Measurements from ENCODE around the gene AIG1.

AIG1 gene

DNA sequence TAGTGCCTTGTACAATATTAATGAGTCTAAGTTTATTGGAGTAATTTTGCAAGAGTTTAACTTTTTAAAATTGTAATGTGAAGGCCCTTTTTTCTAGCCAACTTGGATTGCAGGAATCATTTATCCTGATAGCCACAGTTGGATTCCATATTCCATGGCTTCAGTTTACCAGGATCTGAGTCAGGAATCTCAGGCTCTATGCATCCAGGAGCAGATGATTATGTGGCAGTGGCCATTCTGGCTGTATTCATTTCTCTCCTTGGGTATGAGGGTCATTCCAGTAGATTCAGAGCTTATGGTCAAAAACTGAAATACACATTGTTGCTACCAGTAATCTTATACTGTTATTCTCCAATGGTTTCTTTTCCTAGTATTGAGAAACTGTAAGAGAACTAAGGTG lies 2.9 kb downstream of the AIG1 start:
- no peak for DNase-seq (ENCODE audit: low spot score)
- Histone ChIP-seq H3K4me3 (no peak overlapping the region), H3K27ac (no peak overlapping the region)
- TF ChIP-seq, protein P1, sequence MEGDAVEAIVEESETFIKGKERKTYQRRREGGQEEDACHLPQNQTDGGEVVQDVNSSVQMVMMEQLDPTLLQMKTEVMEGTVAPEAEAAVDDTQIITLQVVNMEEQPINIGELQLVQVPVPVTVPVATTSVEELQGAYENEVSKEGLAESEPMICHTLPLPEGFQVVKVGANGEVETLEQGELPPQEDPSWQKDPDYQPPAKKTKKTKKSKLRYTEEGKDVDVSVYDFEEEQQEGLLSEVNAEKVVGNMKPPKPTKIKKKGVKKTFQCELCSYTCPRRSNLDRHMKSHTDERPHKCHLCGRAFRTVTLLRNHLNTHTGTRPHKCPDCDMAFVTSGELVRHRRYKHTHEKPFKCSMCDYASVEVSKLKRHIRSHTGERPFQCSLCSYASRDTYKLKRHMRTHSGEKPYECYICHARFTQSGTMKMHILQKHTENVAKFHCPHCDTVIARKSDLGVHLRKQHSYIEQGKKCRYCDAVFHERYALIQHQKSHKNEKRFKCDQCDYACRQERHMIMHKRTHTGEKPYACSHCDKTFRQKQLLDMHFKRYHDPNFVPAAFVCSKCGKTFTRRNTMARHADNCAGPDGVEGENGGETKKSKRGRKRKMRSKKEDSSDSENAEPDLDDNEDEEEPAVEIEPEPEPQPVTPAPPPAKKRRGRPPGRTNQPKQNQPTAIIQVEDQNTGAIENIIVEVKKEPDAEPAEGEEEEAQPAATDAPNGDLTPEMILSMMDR (IDR thresholded peaks at IDR 0.05) = no peak

DNA sequence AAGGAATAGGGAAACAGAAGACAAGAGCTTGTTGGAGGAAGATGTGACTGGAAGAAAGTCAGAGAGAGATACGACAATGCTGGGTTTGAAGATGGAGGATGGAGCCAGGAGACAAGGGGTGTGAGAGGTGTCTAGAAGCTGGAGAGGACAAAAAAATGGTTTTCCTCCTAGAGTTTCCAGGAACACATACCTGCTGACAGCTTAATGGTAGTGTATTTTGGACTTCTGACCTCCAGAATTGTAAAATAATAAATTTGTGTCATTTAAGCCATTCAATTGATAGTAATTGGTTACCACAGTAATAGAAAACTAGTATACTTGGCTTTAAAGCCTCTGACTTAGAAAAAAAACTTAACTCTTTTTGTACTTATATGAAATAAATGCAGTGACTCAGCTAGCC lies 3.6 kb downstream of the AIG1 start:
- DNase-seq (ENCODE audit: low spot score) = no peak
- Histone ChIP-seq H3K4me3 (no peak overlapping the region), H3K27ac (no peak overlapping the region)
- TF ChIP-seq, protein P1 (IDR thresholded peaks at IDR 0.05) = no peak

DNA sequence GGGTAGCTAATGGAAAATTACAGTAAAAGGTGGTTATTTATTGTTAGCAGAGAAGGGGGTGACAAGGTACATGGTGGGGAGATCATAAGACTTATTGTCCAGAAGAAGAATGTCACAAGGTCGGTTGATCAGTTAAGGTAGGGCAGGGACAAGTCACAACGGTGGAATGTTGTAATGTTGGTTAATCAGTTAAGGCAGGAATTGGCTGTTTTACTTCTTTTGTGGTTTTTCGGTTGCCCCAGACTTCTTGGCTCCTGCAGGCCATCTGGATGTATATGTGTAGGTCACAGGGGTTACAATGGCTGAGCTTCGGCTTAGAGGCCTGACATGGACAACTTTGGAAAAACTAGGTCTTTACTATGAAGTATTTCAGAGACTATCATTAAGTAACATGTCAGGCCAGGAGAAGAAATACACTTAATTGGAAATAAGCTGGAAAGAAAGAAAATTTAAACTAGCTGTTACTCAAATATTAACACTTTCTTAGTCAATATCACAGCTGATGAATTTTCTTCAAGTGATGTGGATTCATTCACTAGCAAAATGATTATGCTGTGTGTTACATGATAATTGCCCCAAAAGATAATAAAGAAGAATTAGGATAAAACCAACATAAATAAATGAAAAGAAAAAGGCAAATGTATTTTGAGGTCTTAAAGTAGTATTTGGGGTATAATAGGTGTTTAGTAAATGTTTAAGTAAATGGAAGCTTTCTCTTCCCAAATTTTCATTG lies 4.4 kb downstream of the AIG1 start:
- TF ChIP-seq, protein P1 (IDR thresholded peaks at IDR 0.05) = no peak
- no peak for DNase-seq (ENCODE audit: low spot score)
- Histone ChIP-seq H3K4me3 (no peak overlapping the region), H3K27ac (no peak overlapping the region)

- no peak overlapping the region for H3K4me3 ChIP-seq
- H3K27ac ChIP-seq = no peak overlapping the region
- no peak for DNase-seq (ENCODE audit: low spot score)
- TF ChIP-seq, protein P1 (IDR thresholded peaks at IDR 0.05) = no peak
Observed at GRCh38 chr6:143068001-143068400, 7.3 kb downstream of the AIG1 start.

DNA sequence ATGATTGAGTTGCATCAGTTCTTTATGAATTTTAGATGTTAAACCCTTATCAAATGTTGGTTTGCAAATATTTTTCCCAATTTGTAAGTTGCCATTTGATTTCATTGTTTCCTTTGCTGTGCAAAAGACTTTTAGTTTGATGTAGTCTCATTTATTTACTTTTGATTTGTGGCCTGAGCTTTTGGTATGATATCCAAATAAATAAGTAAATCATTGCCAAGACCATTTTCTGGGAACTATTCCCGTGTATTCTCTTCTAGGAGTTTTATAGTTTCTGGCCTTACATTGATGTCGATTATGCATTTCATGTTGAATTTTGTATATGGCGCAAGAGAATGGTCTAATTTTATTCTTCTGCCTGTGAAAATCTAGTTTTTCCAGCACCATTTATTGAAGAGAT lies 13.4 kb downstream of the AIG1 start:
- Histone ChIP-seq H3K4me3 (no peak overlapping the region), H3K27ac (no peak overlapping the region)
- TF ChIP-seq, protein P1 (IDR thresholded peaks at IDR 0.05) = no peak
- DNase-seq (ENCODE audit: low spot score) = no peak

GRCh38 chr6:143074670-143075318 lies 14.1 kb downstream of the AIG1 start:
- Histone ChIP-seq H3K27ac (no peak overlapping the region), H3K4me3 (no peak overlapping the region)
- no peak for DNase-seq (ENCODE audit: low spot score)
- TF ChIP-seq, protein P1 (IDR thresholded peaks at IDR 0.05) = no peak

All from coronary artery (tissue), 2 donors.